HL-60 (cell line): ENCODE results near the gene SMURF2.

Experiments used
- DNase-seq, 2 experiments: peaks; one replicate each; pipeline ENCODE4 v3.0.0-alpha.2; 2010 to 2020; ENCODE audit warnings: low read depth in 1 of 2, low spot score in 1 of 2
- H3K27ac ChIP-seq: fragments of 250-450 bp; sonication (Bioruptor Pico); replicated peaks from 2 replicates; pipeline ENCODE4 v1.5.1; 2020; ENCODE audit warnings: mild to moderate bottlenecking, moderate library complexity
- H3K27me3 ChIP-seq: fragments of 250-450 bp; sonication (Bioruptor Pico); 2 replicates; pipeline ENCODE4 v1.5.1; 2021; ENCODE audit warnings: mild to moderate bottlenecking, moderate library complexity; ENCODE audit not compliant: insufficient read depth, poor library complexity, severe bottlenecking
- H3K4me3 ChIP-seq: replicated peaks from 2 replicates; pipeline ENCODE4 v1.5.1; 2011; ENCODE audit warnings: mild to moderate bottlenecking, control low read depth, low read length; ENCODE audit not compliant: insufficient read depth
- GABPA ChIP-seq: IDR thresholded peaks from 2 replicates; pipeline ENCODE4 v1.6.1; 2012; ENCODE audit warnings: low read depth
- POLR2AphosphoS5 ChIP-seq: IDR thresholded peaks from 2 replicates; pipeline ENCODE4 v1.6.1; 2012; ENCODE audit warnings: low read depth
- SPI1 ChIP-seq: IDR thresholded peaks from 2 replicates; pipeline ENCODE4 v1.6.1; 2012; ENCODE audit warnings: low read depth, mild to moderate bottlenecking, borderline replicate concordance
- TF ChIP-seq, protein P1 (sequence below): IDR thresholded peaks from one replicate; pipeline ENCODE4 v1.5.1; 2011; ENCODE audit warnings: low read length, control low read depth, inconsistent platforms; ENCODE audit not compliant: insufficient read depth
- TF ChIP-seq, protein P2 (sequence below): IDR thresholded peaks from 2 replicates; pipeline ENCODE4 v1.6.1; 2012; ENCODE audit warnings: low read depth; ENCODE audit not compliant: insufficient replicate concordance

The SMURF2 gene

DNA sequence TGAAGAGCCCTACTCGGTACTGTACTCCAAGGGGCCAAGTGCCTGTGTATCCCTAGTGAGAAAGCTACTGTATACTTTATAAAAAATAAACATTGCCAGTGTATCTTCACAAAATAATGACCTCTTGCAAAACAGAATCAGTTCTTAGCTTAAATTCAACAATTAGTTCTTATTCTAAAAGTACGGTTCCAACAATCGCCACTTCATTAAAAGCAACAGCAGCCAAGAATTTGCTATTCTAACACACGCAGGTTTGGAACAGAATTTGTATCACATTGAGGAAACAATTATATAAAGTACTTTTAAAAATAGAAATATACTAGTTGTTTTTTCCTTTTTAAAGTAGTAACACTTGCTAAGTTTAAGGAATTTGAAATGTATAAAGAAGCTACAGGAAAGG is 106.8 kb downstream of the SMURF2 start:
- DNase-seq, result no peak

DNA sequence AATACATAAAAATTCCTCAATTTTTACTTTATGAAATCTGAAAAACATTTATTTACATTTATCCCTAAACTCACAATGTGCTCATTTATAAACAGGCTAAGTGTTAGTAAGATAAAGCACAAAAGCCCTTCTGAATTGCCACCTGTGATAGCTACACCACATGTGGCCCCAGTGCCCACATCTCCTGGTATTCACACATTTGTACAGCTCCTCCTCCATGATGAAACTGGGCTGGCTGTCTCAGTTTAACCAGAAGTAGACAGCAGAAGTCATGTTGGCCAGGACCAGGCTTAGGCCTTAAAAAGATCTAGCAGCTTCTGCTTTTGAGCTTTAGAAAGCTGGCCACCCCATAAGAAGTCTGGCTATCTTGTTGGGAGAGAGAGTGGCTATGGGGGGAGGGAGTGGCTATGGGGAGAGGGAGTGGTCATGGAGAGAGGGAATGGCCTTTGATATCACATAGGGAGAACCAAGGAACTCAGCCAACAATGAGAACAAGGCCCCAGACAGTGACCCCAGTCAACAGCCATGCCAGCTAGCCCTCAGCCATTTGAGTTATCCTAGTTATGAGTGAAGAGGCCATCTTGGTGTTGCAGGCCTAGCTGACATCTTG is 108.0 kb downstream of the SMURF2 start:
- peak in 1 of 2 experiments; percentile 5 for DNase-seq
- TF ChIP-seq SPI1, result no peak
- no peak for TF ChIP-seq POLR2AphosphoS5
- TF ChIP-seq, protein P1, sequence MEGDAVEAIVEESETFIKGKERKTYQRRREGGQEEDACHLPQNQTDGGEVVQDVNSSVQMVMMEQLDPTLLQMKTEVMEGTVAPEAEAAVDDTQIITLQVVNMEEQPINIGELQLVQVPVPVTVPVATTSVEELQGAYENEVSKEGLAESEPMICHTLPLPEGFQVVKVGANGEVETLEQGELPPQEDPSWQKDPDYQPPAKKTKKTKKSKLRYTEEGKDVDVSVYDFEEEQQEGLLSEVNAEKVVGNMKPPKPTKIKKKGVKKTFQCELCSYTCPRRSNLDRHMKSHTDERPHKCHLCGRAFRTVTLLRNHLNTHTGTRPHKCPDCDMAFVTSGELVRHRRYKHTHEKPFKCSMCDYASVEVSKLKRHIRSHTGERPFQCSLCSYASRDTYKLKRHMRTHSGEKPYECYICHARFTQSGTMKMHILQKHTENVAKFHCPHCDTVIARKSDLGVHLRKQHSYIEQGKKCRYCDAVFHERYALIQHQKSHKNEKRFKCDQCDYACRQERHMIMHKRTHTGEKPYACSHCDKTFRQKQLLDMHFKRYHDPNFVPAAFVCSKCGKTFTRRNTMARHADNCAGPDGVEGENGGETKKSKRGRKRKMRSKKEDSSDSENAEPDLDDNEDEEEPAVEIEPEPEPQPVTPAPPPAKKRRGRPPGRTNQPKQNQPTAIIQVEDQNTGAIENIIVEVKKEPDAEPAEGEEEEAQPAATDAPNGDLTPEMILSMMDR, result no peak
- no peak for TF ChIP-seq GABPA
- TF ChIP-seq, protein P2, sequence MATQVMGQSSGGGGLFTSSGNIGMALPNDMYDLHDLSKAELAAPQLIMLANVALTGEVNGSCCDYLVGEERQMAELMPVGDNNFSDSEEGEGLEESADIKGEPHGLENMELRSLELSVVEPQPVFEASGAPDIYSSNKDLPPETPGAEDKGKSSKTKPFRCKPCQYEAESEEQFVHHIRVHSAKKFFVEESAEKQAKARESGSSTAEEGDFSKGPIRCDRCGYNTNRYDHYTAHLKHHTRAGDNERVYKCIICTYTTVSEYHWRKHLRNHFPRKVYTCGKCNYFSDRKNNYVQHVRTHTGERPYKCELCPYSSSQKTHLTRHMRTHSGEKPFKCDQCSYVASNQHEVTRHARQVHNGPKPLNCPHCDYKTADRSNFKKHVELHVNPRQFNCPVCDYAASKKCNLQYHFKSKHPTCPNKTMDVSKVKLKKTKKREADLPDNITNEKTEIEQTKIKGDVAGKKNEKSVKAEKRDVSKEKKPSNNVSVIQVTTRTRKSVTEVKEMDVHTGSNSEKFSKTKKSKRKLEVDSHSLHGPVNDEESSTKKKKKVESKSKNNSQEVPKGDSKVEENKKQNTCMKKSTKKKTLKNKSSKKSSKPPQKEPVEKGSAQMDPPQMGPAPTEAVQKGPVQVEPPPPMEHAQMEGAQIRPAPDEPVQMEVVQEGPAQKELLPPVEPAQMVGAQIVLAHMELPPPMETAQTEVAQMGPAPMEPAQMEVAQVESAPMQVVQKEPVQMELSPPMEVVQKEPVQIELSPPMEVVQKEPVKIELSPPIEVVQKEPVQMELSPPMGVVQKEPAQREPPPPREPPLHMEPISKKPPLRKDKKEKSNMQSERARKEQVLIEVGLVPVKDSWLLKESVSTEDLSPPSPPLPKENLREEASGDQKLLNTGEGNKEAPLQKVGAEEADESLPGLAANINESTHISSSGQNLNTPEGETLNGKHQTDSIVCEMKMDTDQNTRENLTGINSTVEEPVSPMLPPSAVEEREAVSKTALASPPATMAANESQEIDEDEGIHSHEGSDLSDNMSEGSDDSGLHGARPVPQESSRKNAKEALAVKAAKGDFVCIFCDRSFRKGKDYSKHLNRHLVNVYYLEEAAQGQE, result no peak
- Histone ChIP-seq H3K27me3 (no peaks in the 10 kb centered on the region), H3K4me3 (no peak overlapping the region), H3K27ac (no peak overlapping the region)

More for the DNA sequence above, 106.8 kb downstream of the SMURF2 start:
- TF ChIP-seq, protein P1, result no peak
- no peak for TF ChIP-seq SPI1
- H3K27me3 ChIP-seq, result no peaks in the 10 kb centered on the region
- no peak overlapping the region for H3K27ac ChIP-seq
- H3K4me3 ChIP-seq, result no peak overlapping the region

DNA sequence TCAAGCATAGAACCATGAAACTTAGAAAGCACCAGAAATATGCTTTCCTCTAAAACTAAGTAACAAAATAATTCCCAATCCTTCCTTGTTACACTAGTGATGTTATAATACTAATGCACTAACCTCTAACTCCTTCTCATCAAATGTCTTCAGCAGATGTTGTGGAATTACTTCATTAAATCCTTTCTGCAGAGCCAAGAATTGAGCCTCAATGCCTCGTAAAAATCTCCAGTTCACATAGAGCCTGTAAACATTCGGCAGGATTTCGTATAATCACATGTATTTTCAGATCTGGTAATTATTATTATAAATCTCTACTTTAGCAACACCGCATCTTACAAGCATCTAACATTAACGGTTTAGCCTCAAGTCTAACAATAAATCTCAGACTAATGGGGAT is 110.6 kb downstream of the SMURF2 start:
- DNase-seq, result no peak
- TF ChIP-seq POLR2AphosphoS5 (no peak), SPI1 (no peak), GABPA (no peak)
- TF ChIP-seq, protein P1, result no peak
- TF ChIP-seq, protein P2, result no peak
- Histone ChIP-seq H3K27me3 (no peaks in the 10 kb centered on the region), H3K4me3 (no peak overlapping the region), H3K27ac (no peak overlapping the region)

DNA sequence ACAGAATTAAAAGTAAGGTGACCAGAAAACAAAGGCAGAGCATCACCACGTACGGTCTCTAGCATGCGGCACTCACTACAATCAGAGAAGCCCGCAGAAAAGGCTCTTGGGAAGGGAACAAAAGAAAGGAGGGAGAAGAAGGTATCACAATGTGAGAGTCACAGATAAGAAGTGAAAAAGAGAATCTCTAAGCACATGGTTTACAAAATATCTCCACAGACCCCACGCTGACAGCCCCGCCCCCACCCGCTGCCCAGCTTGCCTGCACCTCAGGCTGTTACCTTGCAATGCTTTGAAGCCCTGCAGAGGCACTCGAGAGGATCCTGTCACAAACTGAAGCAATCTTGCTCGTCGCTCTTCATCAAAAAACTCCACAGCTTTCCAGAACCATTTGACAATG is 114.8 kb downstream of the SMURF2 start:
- no peak overlapping the region for H3K27ac ChIP-seq
- H3K4me3 ChIP-seq, result no peak overlapping the region
- H3K27me3 ChIP-seq, result no peaks in the 10 kb centered on the region
- DNase-seq, result no peak
- no peak for TF ChIP-seq POLR2AphosphoS5
- no peak for TF ChIP-seq SPI1
- TF ChIP-seq GABPA, result no peak
- TF ChIP-seq, protein P1, result no peak
- TF ChIP-seq, protein P2, result no peak
